HEK293T (cell line): Measurements from ENCODE around the gene METTL16.
"Not testable (repeated sequence)": the region's sequence is repeated elsewhere in the genome, so short reads cannot be mapped to it uniquely, and the experiment has no call there.

Experiments
- BHLHE40 ChIP-seq: fragments of 450-650 bp; IDR thresholded peaks from 2 replicates; pipeline ENCODE4 v1.6.1; 2016; ENCODE audit warnings: mild to moderate bottlenecking, moderate library complexity, borderline replicate concordance
- FOXA1 ChIP-seq: fragments of 450-650 bp; IDR thresholded peaks from 2 replicates; pipeline ENCODE4 v1.6.1; 2016; ENCODE audit warnings: mild to moderate bottlenecking
- FOXK2 ChIP-seq: fragments of 450-650 bp; IDR thresholded peaks from 2 replicates; pipeline ENCODE4 v1.6.1; 2016; ENCODE audit warnings: mild to moderate bottlenecking
- SP1 ChIP-seq: fragments of 450-650 bp; IDR thresholded peaks from 2 replicates; pipeline ENCODE4 v1.6.1; 2017
- SUZ12 ChIP-seq: fragments of 450-650 bp; IDR thresholded peaks from 2 replicates; pipeline ENCODE4 v1.6.1; 2016; ENCODE audit warnings: mild to moderate bottlenecking
- TARDBP ChIP-seq: fragments of 450-650 bp; IDR thresholded peaks from 2 replicates; pipeline ENCODE4 v1.6.1; 2016

DNA sequence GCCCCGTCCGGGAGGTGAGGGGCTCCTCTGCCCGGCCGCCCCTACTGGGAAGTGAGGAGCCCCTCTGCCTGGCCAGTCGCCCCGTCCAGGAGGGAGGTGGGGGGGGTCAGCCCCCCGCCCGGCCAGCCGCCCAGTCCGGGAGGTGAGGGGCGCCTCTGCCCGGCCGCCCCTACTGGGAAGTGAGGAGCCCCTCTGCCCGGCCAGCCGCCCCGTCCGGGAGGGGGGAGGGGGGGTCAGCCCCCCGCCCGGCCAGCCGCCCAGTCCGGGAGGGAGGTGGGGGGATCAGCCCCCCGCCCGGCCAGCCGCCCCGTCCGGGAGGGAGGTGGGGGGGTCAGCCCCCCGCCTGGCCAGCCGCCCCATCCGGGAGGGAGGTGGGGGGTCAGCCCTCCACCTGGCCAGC lies 64.2 kb downstream of the METTL16 start:
- TF ChIP-seq SUZ12, FOXK2, SP1, BHLHE40, FOXA1, TARDBP: not testable (repeated sequence)
